ENCODE results near the gene SOX5. TPM values are rescaled to one million over a fixed set of nuclear protein-coding genes. Genes with fewer than 3 reads are reported as not detected.

The SOX5 gene
- total and polyA plus RNA-seq, 2 donors (not counting 1 experiment from before 2014, with no cell fraction given): 3.9 to 17.2 TPM

DNA sequence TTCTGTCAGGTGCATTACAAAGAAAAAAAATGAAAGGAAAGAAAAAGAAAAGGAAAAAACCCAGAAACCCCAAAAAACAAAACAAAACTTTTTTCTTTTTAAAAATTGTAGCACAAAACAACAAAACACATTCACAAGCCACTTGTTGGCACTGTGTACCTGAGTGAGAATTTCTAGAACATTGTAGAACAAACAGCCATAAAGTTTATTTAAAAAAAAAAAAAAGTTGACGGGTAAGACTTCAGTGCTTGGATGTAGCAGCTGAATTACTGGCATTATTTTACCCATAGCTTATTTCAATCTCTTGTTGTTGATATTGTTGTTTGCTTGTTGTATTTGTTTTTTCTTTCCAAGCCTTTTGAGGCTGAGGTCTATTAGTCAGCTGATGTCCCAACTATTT is 415.8 kb downstream of the SOX5 start:
- no peak overlapping the region for H3K4me3 ChIP-seq (ENCODE audit: control extremely low read depth in 1 of 5, extremely low read depth in 1 of 5, insufficient read depth in 1 of 5, low read depth in 2 of 5, low read length in 4 of 5)
- no peaks in the 10 kb centered on the region for H4K20me1 ChIP-seq (ENCODE audit: control insufficient read depth, insufficient read depth, low read length, poor library complexity, severe bottlenecking)
- ChIA-PET CTCF (no interaction called here), POLR2A (no interaction called here)
- ATAC-seq (ENCODE audit: low read depth): no peak
- H3K36me3 ChIP-seq (replicated peaks in 1 of 2; ENCODE audit: control extremely low read depth in 1 of 2, control insufficient read depth in 1 of 2, extremely low read depth in 1 of 2, insufficient read depth in 2 of 2, low read length in 1 of 2): no peaks in the 10 kb centered on the region
- H3K9ac ChIP-seq (ENCODE audit: low read length): no peak overlapping the region
- H3K27ac Mint-ChIP-seq: no peak overlapping the region
- no peak for TF ChIP-seq EZH2 (IDR thresholded peaks at IDR 0.05; ENCODE audit: borderline replicate concordance, insufficient read depth, low read depth, low read length, poor library complexity, severe bottlenecking)
- TF ChIP-seq, protein P1, sequence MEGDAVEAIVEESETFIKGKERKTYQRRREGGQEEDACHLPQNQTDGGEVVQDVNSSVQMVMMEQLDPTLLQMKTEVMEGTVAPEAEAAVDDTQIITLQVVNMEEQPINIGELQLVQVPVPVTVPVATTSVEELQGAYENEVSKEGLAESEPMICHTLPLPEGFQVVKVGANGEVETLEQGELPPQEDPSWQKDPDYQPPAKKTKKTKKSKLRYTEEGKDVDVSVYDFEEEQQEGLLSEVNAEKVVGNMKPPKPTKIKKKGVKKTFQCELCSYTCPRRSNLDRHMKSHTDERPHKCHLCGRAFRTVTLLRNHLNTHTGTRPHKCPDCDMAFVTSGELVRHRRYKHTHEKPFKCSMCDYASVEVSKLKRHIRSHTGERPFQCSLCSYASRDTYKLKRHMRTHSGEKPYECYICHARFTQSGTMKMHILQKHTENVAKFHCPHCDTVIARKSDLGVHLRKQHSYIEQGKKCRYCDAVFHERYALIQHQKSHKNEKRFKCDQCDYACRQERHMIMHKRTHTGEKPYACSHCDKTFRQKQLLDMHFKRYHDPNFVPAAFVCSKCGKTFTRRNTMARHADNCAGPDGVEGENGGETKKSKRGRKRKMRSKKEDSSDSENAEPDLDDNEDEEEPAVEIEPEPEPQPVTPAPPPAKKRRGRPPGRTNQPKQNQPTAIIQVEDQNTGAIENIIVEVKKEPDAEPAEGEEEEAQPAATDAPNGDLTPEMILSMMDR (IDR thresholded peaks at IDR 0.05): no peak
- no peaks in the 10 kb centered on the region for H3K27me3 Mint-ChIP-seq
- no peak overlapping the region for H2AFZ ChIP-seq (ENCODE audit: insufficient read depth, low read depth, low read length, poor library complexity, severe bottlenecking)
- no peaks in the 10 kb centered on the region for H3K9me3 ChIP-seq (ENCODE audit: control extremely low read depth in 1 of 3, control insufficient read depth in 2 of 3, insufficient read depth in 1 of 3, low read length in 2 of 3)
- H3K4me3 Mint-ChIP-seq: no peak overlapping the region
- H3K27ac ChIP-seq (ENCODE audit: low read length in 2 of 2): no peak overlapping the region
- H3K27me3 ChIP-seq (replicated peaks in 1 of 4; ENCODE audit: control extremely low read depth in 1 of 4, control insufficient read depth in 3 of 4, insufficient read depth in 4 of 4, low read length in 3 of 4): no peaks in the 10 kb centered on the region
- H3K4me1 ChIP-seq (ENCODE audit: control insufficient read depth in 2 of 2, insufficient read depth in 2 of 2, low read length in 2 of 2): no peaks in the 10 kb centered on the region
- peaks cover 10% of the 10 kb centered on the region for H3K4me1 Mint-ChIP-seq
- H3K9me3 Mint-ChIP-seq (ENCODE audit: insufficient read depth): no peaks in the 10 kb centered on the region
- intact Hi-C loops (cut with micrococcal nuclease): no loop called here
- H3K4me2 ChIP-seq (replicated peaks; ENCODE audit: low read depth, low read length, poor library complexity, severe bottlenecking): no peak overlapping the region
- H3K79me2 ChIP-seq (ENCODE audit: control insufficient read depth, insufficient read depth, low read length): no peaks in the 10 kb centered on the region
- WGBS (ENCODE audit: insufficient coverage): no CpG with 5 or more reads among the region's 1 CpG
- DNase-seq: no peak

- intact Hi-C loops (cut with micrococcal nuclease): no loop called here
- no peaks in the 10 kb centered on the region for H3K9me3 ChIP-seq (ENCODE audit: control extremely low read depth in 1 of 3, control insufficient read depth in 2 of 3, insufficient read depth in 1 of 3, low read length in 2 of 3)
- TF ChIP-seq, protein P1 (IDR thresholded peaks at IDR 0.05): no peak
- ATAC-seq (ENCODE audit: low read depth): no peak
- ChIA-PET CTCF (no interaction called here), POLR2A (no interaction called here)
- H3K4me1 Mint-ChIP-seq: peaks cover 10% of the 10 kb centered on the region
- no peaks in the 10 kb centered on the region for H3K79me2 ChIP-seq (ENCODE audit: control insufficient read depth, insufficient read depth, low read length)
- H3K4me1 ChIP-seq (ENCODE audit: control insufficient read depth in 2 of 2, insufficient read depth in 2 of 2, low read length in 2 of 2): no peaks in the 10 kb centered on the region
- no peak for DNase-seq
- no peak overlapping the region for H3K9ac ChIP-seq (ENCODE audit: low read length)
- H3K4me2 ChIP-seq (replicated peaks; ENCODE audit: low read depth, low read length, poor library complexity, severe bottlenecking): no peak overlapping the region
- H3K27me3 Mint-ChIP-seq: no peaks in the 10 kb centered on the region
- H3K4me3 ChIP-seq (ENCODE audit: control extremely low read depth in 1 of 5, extremely low read depth in 1 of 5, insufficient read depth in 1 of 5, low read depth in 2 of 5, low read length in 4 of 5): no peak overlapping the region
- H3K4me3 Mint-ChIP-seq: no peak overlapping the region
- no peaks in the 10 kb centered on the region for H4K20me1 ChIP-seq (ENCODE audit: control insufficient read depth, insufficient read depth, low read length, poor library complexity, severe bottlenecking)
- H3K27me3 ChIP-seq (replicated peaks in 1 of 4; ENCODE audit: control extremely low read depth in 1 of 4, control insufficient read depth in 3 of 4, insufficient read depth in 4 of 4, low read length in 3 of 4): no peaks in the 10 kb centered on the region
- H3K36me3 ChIP-seq (replicated peaks in 1 of 2; ENCODE audit: control extremely low read depth in 1 of 2, control insufficient read depth in 1 of 2, extremely low read depth in 1 of 2, insufficient read depth in 2 of 2, low read length in 1 of 2): no peaks in the 10 kb centered on the region
- no peak overlapping the region for H3K27ac ChIP-seq (ENCODE audit: low read length in 2 of 2)
- H3K9me3 Mint-ChIP-seq (ENCODE audit: insufficient read depth): no peaks in the 10 kb centered on the region
- H2AFZ ChIP-seq (ENCODE audit: insufficient read depth, low read depth, low read length, poor library complexity, severe bottlenecking): no peak overlapping the region
- H3K27ac Mint-ChIP-seq: no peak overlapping the region
Measured at GRCh38 chr12:23533265-23533664, 416.2 kb downstream of the SOX5 start.

Measured in B cell (primary cell).